HG03103 (cell line): Measurements from ENCODE around the gene TMEM187.
A peak's percentile ranks its signal among the peaks of the same experiment; 100 is the strongest.

Experiments used
- ATAC-seq: cut with Tn5 transposase; IDR thresholded peaks from one replicate; pipeline ENCODE4 v1.9.1; 2021; ENCODE audit warnings: low read depth; ENCODE audit not compliant: unreplicated experiment

TMEM187 gene

GRCh38 chrX:153972368-153973126, at the start of gene TMEM187:
TMEM187 (plus strand) TSS chrX:153972754; CDS start chrX:153982063, 9,309 bp downstream.
- peak; percentile 41 for ATAC-seq

- no peak for ATAC-seq
Observed at GRCh38 chrX:153922932-153923857, 49.4 kb upstream of the TMEM187 start.

- no peak for ATAC-seq
Observed at GRCh38 chrX:153924149-153924861, 48.2 kb upstream of the TMEM187 start.

DNA sequence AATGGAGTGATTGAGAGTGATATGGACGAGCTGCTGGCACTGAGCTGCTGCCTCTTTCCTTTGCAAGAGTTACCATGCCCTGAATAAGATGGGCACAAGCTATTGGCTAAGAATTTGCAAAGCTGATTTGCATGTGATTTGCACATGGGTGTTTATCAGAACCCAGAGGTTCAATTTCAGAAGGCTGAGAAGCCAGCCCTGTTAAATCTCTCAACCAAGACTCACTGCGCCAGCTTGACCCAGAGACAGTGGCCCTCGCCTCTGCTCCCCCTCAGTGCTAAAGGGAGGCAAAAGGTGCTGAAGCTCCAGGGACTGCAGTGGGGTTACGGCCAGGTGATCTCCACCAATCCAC, 47.2 kb upstream of the TMEM187 start:
- no peak for ATAC-seq

GRCh38 chrX:153925739-153926551, 46.6 kb upstream of the TMEM187 start, which contains the start of gene ARHGAP4:
ARHGAP4 (minus strand) TSS chrX:153926264; CDS start chrX:153926202, 62 bp downstream.
- ATAC-seq, result no peak

DNA sequence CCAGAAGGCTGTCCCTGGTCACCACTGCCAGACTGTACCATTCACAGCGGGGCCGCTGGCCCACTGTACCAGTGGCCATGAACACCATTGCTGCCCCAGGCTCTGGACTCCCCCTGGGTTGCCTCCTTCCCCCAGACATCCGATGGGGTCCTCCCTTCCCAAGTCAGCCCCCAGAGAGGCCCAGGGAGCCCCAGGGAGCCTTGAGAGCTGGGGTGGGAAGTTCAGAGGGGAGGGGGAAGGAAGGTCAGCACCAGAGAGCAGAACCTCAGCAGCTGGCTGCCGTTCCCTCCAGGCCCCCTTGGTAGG, 46.0 kb upstream of the TMEM187 start:
- no peak for ATAC-seq

DNA sequence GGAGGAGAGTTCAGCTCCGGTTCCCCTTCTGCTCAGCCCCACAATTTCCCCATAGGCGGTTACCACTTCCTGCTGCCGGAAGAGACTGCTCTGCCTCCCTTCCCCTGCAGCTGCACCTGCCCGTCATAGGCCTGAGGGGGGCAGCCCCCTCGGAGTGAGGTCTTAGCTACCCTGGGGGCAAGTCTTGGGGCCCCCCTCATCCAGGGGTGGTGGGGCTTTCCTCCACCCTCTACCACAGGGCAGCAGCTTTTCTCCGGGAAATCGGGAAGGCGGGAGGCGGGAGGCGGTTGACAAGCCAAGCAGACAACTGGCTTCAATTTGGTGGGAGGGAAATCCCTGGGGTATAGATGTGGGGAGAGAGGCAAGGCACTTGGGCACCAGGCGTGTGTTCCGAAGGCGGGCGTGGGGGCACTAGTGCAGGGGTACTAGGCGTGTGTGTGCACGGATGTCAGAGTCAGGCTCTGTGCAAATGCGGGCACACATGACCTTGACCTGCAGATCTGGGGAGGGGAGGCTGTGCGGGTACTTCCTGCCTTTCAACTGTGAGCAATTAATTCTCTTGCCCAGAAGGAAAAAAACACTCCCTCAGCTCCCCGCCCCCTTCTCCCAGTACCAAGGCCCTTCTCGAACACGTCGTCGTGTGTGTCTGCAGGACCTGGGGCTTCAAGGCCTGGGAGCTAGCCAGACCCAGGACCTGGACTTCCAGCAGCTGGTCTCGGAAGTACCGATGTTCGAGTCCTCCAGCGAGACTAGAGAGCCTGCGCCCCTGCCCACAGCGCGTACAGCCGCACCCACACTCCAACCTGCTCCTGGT, 45.5 kb upstream of the TMEM187 start:
- ATAC-seq, result no peak

DNA sequence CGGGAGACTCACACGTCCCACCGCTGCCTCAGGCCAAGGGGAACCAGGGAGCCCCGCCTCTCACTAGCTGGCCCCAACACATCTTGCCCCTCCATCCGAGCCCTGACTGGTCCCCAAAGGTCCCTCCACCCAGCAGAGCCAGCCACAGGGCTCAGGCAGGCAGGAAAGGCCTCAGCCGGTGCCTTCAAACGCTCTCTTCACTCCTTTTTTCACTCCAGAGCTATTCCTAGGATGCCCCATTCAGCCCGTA, 45.0 kb upstream of the TMEM187 start:
- no peak for ATAC-seq

- ATAC-seq, result peak; percentile 60
Observed at GRCh38 chrX:153927922-153928760, 44.4 kb upstream of the TMEM187 start.

DNA sequence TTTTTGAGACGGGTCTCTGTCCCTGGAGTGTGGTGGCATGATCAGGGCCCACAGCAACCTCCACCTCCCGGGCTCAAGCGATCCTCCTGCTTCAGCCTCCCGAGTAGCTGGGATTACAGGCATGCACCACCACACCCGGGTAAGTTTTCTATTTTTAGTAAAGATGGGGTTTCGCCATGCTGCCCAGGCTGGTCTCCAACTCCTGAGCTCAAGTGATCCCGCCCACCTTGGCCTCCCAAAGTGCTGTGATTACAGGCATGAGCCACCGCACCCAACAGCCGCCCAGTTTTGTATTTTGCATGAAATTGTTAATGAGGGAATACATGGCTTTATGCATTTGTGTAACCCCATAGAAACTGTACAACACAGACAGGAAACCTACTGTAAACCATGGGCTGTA, 43.7 kb upstream of the TMEM187 start:
- no peak for ATAC-seq

DNA sequence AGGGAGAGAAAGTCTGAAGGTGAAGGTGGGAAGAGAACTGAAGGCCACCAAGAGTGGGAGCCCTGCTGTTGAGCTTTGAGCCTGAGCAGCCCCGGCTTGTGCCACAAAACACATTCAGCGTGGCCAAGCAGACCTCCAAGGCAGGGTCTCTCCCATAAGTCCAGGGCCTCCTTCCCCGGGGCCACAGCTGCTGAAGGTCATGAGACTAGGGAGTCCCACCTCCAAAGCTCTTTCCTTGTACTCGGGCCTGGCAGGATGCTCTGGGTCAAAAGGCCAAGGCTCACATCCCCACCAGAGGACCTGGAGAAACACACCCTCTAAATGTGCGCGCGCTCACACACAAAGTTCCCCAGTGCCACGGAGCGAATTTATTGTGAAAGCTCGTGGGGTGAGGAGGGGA, 43.0 kb upstream of the TMEM187 start:
- no peak for ATAC-seq

- no peak for ATAC-seq
Observed at GRCh38 chrX:153930011-153930910, 42.3 kb upstream of the TMEM187 start.

DNA sequence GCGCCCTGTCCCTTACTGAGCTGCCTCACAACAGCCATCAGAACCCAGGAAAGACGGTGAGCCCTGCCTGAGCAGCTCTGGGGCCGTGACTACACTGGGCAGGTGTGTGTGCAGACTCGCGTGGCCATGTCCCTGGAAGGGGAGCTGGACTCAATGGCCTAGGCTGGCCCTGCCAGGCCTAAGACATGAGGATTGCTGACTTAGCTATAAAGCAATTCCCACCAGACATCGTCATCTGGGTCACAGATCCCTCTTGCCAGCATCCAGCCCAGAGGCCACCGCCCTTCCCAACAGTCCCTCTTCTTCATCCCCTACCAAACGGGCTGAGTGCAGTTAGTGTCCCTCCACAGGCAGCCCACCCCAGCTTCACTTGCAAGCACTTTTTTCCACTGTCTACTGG, 41.4 kb upstream of the TMEM187 start:
- no peak for ATAC-seq

DNA sequence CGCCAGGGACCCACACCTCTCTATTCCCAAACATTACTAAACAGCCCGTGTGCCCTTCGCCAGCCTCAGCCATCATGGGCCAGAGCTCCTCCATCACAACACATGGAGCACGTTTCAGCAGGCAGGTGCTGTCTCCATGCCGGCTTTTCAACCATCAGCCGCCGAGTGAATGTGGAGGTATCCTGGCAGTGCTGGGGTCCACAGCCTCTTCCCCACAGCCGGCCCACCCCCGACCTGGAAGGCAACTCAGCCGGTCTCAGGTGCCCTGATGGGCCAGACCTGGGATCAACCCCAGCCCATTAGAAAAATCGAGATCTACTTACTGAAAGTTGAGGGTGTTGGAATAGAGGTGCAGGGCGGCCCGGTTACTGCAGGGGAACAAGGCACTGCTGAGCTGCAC, 40.8 kb upstream of the TMEM187 start:
- no peak for ATAC-seq

DNA sequence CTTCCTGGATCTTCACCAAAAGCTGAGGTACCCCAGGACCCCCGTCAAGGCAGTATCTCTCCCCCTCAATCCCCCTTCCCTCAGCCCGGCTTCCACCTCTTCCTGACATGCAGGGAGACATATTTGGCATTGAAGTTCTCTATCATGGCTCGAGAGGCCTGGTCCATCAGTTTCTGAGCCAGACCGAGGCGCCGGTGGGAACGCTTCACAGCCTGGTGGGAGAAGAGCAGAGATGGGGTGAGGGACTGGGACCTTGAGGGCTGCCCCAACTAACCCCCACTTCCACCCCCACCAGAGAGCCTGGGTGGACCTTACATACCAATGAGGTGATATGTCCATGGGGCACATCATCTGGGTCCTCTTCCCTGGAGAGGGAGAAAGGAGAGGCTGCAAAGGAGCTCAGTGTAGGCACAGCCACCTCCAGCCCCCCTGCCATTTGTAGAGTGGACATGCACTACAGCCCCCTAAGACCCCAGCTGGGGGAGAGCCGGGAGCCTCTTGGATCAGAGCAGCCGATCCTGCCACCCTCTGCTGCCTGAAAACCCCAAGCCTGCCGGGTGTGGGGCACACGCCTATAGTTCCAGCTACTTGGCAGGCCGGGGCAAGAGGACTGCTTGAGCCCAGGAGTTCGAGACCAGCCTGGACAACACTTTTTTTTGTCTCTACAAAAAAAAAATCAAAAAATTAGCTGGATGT, 40.2 kb upstream of the TMEM187 start:
- ATAC-seq, result no peak

GRCh38 chrX:153933748-153934147, 38.8 kb upstream of the TMEM187 start:
- ATAC-seq, result no peak

GRCh38 chrX:153934148-153934761, 38.3 kb upstream of the TMEM187 start:
- no peak for ATAC-seq
